G401.6 (cell line): ENCODE data around the gene RPA1.
"Not testable (repeated sequence)": the region's sequence is repeated elsewhere in the genome, so short reads cannot be mapped to it uniquely, and the experiment has no call there.

Experiments
- FAIRE-seq: peaks from 2 replicates; lab custom pipeline; 2012; peaks lifted over from hg19 to GRCh38; lab: Jason Lieb, UNC

The RPA1 gene

DNA sequence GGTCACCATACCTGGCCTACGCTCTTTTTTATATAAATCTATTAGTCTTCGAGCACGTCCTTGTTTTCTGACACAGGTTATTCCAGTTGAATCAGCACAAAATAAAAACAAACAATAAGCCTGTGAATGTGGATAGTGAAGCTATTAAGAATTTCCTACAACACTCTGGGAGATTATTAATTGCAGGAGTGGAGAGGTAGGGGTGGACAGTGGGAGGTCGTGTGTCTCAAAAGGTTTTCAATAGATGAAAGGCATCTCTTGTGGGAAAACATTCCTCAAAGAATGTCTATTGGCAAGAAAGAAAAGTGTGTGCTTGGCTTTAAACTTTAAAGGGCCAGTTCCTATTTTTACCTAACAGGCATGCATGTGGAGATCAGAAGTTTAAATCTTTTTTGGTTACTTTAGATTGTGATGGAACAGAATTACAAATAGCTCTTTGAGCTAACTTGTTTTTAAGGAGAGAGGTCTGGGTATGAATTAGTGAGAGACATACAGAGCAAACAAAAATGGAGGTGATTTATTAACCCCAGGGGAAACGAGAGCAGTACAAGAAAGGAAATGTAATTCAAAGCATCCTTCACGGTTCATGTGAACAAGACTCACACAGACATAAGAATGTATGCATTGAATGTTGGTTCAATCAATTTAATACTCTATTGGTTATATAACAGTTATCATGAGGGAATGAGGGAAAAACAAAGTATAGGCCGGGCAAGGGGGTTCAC is 9.1 kb upstream of the RPA1 start:
- no peak for FAIRE-seq

DNA sequence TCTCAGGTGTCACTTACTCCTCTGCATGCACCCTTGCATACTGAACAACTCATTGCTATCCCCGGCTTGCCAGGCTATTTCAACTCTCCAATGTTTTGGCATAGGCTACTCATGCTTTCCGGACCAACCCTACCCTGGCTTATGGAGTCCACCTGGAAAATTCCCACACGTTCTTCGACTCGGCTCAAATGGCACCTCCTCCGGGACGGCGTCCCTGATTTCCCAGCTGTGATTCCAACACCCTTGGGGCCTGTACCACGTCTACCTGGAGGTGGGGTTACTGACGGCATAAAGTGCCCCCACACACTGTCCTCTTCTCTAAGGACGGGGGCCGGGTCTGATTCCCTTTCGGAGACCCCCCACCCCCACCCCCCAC is 601 bp upstream of the RPA1 start:
- no peak for FAIRE-seq

DNA sequence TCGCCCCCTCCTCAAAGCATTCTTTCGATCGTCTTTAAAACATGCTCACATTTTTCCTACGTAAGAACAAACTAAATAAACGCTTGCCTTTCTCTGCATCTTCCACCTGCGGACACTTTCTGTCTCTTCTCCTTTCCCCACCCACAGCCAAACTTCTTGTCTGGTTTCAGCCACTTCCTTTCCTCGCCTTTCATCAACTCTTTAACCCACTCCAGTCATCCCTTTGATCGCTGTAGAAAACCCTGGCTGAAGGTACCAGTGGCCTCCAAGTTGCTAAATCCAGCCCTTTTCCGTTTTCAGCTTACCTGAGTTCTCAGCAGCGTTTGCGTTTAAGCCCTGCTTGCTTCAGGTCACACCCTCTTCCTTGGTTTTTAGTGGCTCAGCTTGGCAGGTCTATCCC is 483 bp downstream of the RPA1 start:
- no peak for FAIRE-seq

DNA sequence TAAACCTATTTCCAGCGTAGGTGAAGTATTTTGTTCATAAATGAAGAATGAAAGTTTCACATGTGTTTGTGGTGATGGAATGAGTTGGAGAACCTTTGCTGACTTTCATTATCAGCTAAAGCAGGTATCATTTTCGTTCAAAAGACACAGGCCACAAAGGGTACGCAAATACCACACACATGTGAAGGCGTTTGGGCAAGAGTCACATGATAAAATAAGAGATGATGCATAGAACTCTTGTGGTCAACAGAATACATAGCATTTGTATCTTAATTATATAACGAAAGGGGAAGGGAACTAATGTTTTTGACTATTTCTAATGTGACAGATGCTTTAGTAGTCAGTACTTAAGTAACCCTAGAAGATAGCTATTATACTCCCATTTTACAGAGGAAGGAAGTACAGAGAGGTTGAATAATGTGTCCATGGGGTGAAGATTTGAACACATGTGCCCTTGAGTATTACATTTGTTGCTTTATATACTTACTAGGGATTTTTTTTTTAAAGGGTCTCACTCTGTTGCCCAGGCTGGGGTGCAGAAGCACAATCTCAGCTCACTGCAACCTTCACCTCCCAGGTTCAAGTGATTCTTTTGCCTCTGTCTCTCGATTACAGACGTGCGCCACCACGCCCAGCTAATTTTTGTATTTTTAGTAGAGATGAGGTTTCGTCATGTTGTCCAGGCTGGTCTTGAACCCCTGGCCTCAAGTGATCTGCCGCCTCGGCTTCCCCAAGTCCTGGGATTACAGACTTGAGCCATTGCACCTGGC is 4.8 kb downstream of the RPA1 start:
- no peak for FAIRE-seq

DNA sequence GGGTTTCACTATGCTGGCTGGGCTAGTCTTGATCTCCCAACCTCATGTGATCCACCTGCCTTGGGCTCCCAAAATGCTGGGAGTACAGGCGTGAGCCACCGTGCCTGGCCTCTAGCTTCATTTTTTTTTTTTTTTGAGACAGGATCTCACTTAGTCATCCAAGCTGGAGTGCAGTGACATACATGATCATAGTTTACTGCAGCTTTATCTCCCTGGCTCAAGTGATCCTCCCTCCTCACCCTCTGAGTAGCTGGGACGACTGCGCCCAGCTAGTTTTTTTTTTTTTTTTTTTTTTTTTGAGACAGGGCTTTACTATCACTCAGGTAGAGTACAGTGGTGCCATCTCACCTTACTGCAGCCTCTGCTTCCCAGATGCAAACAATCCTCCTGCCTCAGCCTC is 9.7 kb downstream of the RPA1 start:
- FAIRE-seq: no peak

DNA sequence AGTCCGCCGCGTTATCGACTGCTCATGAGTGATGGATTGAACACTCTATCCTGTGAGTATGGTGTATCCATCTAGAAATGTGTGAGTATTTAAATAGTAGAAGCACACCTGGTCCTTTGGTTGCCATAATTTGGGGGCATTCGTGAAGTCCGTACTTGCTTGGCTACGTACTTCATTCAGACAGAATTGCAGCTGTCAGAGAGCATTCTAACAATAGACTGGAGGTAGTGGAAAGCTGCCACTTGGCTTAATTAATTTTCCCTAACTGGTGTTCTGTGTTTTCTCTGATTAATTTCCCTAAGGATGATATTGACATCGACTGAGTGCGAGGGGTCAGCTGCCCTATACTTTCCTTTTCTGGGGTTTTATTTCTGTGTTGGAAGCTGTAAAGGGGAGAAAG is 14.1 kb downstream of the RPA1 start:
- FAIRE-seq: no peak

DNA sequence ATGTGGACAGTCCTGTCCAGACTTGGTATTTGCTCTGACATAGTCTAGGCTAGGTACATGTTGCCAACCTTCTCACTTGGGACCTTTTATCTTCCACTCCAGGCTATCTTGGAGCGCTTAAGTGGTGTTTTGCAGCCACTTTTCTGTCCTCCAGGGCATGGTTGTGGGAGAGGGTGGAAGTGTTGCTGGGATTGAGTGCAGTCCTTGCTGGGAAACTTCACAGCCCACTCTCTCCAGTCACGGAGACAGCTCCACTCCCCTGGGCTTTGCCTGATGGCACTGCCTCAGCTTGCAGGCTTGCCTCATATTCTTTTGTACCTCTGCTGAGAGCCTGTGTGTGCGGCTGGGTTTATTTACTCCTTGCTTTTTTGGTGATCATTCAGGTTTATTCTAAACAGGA is 17.4 kb downstream of the RPA1 start:
- no peak for FAIRE-seq

DNA sequence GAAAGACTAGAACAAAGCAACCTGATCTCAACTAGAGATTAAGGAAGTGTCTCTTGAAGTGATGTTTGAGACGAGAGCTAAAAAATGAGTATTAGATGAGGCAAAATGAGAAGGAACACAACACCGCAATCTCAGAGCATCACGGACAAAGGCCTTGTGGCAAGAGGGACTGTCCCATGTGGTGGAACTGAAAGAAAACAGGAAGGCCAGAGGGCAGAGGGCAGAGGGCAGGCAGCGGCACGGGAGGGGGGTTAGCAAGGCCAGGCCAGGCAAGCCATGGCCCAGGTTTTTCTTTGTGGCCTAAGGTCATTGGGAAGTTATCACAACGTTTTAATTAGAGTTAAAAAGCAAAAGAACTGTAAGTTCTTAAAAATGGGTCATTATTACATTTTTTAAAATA is 22.5 kb downstream of the RPA1 start:
- FAIRE-seq: no peak

DNA sequence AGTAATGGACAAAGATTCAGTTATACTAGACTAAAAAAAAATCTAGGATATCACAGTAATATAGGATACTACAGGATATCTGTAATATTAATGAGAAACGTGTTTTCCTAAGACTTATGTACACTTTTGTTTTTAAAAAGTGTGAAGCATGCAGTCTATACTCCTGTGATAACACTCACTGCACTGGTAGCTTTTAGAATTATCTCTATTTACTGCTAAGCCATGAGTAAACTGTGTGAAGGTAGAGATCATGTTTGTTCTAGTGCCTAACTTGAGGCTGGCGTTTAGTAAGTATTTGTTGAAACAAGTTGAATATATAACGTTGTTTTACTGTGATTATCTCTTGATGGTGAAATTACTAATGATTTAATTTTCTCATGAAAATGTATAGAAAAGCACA is 23.9 kb downstream of the RPA1 start:
- FAIRE-seq: no peak

DNA sequence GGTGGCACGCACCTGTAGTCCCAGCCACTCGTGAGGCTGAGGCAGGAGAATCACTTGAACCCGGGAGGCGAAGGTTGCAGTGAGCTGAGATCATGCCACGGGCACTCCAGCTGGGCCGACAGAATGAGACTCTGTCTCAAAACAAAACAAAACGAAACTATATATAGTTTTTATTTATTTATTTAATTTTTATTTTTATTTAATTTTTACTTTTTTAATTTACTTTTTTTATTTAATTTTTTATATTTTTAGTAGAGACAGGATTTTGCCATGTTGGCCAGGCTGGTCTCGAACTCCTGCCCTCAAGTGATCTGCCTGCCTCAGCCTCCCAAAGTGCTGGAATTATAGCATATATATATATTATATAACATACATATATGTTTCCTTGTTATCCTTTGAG is 26.7 kb downstream of the RPA1 start:
- not testable (repeated sequence) for FAIRE-seq

DNA sequence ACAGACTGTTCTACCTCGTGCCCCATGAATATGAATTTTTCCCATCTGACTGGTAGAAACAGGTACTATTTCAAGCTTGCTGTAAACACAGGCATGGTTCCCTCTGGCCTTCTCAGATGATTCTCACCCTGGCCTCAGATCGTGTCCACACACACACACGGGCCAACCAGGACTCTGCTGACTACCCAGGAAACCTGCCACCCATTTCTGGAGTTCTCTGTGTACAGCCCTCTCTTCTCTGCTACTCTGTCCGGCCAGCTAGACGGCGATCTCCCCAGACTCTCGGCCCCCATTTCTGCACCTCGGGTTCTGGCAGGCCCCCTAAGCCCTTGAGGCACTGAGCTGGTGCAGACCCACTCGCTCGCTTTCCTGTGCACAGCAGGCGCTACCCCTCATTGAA is 31.2 kb downstream of the RPA1 start:
- FAIRE-seq: no peak

DNA sequence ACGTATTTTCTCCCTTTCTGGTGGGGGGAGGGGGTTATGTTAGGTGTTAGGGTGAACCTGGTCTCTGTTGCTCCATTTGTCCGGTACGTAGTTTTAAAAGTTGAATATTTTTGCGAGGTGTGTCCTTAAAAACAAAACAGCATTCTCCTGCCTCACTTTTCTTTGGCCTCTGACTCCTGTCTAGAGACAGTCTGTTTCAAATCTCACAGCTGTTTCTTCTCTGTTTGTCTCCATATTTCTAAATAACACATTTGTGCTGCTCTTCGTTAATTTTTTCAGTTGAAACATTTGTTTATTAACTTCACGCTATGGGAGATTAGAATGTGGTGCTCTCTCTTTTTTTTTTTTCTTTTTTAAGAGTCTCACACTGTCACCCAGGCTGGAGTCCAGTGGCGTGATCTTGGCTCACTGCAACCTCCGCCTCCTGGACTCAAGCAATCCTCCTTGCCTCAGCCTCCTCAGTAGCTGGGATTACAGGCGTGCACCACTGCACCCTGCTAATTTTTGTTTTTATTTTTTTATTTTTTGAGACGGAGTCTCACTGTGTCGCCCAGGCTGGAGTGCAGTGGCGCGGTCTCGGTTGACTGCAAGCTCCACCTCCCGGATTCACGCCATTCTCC is 31.7 kb downstream of the RPA1 start:
- FAIRE-seq: no peak

DNA sequence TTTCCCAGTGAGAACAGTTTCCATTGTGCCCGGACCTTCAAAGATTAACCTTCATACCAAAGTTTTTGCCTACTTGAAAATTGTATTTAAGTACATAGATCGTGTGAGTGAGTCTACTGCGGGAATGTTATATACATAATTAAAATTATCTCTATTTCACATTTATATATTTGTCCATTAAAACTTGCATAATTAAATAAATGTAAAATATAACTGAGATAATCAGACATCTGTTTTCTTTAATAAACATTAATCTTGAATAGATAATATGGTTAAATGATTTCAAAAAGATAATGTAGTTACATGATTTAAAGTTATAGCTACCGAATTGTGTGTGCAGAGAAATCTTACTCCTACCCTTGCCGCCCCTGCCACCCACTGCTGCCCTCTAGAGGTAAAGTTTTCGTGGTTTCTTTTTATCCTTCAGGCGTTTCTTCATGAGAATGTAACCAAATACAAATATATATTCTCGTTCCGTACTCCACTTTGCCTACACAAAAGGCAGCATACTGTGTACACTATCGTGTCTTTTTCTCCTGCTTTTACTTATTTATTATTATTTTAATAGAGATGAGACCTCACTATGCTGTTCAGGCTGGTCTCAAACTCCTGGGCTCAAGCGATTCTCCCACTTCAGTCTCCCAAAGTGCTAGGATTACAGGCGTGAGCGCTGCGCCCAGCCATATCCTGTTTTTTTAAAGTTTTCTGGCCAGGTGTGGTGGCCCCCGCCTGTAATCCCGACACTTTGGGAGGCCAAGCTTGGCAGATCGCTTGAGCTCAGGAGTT is 35.6 kb downstream of the RPA1 start:
- peak; percentile 95 for FAIRE-seq

DNA sequence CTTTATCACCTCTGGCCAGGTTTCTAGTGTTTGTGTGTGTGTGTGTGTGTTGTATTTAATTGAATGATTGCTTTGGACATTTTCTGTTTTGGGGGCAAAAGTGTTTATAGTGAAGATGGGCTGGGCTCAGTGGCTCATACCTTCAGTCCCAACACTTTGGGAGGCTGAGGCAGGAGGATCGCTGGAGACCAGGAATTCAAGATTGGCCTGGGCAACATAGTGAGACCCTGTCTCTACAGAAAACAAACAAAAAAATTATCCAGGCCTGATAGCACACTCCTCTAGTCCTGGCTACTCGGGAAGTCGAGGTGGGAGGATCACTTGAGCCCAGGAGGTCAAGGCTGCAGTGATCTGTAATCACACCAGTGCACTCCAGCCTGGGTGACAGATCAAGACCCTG is 37.5 kb downstream of the RPA1 start:
- FAIRE-seq: no peak

DNA sequence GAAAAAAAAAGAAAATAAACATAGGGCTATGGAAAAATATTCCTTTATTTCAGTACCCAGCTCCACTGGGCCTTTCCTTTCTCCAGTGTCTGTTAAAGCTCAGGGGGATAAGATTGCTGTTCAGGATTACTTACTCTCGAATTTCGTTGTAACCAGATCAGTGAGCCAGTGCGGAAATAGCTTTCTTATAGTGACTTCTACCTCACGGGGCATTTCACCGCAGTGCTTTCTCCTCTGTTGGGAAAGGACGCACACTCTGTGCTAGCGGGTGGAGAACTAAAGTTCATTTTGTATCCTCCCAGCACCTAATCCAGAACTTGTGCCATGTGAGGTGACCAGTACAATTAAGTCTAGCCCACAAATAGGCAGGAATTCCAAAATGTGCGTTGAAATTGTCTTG is 38.3 kb downstream of the RPA1 start:
- FAIRE-seq: no peak

DNA sequence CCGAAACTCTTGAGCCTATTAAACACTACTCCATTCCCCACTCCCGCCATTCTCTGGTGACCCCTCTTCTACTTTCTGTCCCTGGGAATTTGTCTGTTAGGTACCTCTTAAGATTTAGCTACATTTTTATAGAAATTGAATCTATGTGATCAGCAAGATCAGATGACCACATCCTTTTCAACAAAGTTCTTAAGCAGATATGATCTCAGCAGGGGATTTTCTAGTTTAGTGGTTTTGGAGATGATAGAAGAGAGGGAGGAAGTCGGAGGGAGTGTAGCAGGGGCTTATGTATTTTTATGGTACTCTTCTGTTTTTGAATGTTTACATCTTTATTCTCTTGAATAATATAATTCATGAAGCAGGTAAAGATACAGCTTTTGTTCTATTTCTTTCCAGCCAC is 40.8 kb downstream of the RPA1 start:
- no peak for FAIRE-seq

DNA sequence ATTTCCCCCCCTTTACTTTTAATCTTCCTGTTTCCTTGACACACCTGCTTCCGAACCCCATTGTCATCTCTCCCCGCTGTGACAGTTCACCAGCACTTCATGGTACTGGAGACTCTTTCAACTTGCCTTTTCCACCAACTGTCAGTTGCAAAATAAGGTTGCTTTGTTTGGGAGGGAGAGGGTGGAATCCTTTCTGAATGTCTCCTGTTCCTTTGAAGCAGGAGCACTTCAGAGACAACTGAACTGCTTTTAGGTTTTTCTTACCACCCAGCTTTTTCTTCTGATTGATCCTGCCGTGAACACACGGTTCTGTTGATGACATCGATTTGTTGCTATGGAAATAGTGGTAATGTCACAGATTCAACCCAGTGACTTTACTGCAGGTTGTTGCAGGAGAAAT is 42.0 kb downstream of the RPA1 start:
- FAIRE-seq: no peak

DNA sequence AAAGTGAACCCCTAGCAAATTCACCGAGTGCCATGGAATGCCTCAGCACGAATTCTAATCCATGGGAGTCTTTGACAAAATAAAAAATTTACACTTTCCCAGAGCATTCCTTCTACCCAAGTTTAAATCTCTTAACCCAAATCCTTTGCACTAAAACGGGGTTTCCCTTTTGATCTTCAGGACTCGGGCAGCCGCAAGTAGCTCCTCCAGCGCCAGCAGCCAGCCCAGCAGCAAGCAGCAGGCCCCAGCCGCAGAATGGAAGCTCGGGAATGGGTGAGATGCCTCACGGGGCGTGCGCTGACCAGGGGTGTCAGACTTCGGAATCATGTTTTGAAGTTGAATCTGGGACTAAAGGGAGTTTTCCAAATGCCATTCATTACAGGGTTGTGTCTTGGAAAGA is 42.4 kb downstream of the RPA1 start:
- FAIRE-seq: no peak

DNA sequence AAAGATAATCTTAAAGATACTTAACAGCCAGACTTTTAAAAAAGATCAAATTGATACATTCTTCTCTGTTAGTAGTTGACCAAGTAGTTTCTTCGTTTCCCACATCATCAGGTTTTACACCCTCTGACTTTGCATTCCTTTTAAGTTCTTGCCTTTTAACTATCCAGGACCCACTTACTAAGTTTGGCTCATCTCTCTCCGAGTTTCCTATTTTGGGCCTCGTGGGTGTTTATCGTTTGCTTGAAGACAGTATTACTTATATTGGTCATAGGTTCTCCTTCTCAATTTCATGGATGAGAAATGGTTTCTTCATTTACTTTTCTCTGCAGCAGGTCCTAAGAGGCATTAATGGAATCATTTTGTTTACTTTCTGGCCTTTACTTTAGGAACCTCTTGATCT is 43.2 kb downstream of the RPA1 start:
- no peak for FAIRE-seq

DNA sequence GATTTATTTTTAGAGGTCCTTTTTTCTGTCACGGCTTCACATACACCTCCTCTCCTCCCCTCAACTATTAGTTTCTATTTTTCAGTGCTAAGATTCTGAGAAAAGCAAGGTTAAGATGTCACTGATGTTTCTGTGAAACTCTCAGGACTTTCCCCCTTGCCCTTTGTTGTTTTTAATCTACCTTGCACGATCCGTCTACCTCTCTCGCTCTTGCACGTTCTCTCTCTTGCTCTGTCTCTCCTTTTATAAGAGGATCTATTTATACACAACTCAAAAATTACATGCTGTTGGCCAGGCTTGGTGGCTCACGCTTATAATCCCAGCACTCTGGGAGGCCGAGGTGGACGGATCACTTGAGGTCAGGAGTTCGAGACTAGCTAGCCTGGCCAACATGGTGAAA is 43.6 kb downstream of the RPA1 start:
- no peak for FAIRE-seq

DNA sequence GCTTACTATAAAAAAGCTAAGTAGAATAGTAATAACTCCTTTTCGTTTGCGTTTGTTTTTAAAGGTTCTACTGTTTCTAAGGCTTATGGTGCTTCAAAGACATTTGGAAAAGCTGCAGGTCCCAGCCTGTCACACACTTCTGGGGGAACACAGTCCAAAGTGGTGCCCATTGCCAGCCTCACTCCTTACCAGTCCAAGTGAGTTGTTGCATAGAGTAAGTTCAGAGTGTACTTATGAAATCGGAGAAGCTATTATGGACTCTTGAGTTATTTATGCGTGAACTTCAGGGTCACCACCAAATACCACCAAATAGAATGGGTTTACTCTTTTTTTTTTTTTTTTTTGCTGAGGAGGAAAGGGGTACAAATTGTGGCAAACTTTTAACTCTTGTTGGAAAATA is 45.8 kb downstream of the RPA1 start:
- no peak for FAIRE-seq

DNA sequence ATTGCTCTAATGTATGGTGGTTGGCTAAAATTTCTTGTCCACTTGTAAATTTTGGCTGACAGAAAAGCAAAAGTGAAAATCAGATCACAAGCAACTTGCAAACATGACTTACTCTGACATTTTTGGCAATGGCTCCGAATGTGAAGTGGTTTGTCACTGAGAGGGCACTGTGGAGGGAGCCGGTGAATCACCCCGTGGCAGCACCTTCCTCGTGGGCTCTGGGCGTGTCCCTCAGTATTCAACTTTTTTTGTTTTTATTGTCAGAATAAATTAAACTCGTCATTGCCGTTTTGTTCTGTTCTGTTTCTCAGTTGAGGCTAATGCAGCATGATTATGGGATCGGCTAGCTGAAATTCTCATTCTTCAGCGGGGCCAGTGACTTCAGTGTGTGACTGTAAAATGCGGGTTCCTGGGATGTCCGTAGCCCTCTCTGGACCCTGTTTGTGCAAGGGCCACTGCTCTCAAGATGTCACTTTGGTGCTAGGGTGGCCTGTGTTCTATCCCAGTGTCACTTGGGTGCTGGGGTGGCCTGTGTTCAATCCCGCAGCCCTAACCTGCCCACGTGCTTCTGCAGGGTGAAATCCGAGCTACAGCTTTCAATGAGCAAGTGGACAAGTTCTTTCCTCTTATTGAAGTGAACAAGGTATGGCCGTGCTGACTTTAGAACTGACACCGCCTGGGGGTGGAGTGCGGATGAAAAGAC is 48.8 kb downstream of the RPA1 start:
- FAIRE-seq: no peak
